ENCODE results near the gene MAP3K6.
"Not testable (repeated sequence)": the region's sequence is repeated elsewhere in the genome, so short reads cannot be mapped to it uniquely, and the experiment has no call there.

The MAP3K6 gene

DNA sequence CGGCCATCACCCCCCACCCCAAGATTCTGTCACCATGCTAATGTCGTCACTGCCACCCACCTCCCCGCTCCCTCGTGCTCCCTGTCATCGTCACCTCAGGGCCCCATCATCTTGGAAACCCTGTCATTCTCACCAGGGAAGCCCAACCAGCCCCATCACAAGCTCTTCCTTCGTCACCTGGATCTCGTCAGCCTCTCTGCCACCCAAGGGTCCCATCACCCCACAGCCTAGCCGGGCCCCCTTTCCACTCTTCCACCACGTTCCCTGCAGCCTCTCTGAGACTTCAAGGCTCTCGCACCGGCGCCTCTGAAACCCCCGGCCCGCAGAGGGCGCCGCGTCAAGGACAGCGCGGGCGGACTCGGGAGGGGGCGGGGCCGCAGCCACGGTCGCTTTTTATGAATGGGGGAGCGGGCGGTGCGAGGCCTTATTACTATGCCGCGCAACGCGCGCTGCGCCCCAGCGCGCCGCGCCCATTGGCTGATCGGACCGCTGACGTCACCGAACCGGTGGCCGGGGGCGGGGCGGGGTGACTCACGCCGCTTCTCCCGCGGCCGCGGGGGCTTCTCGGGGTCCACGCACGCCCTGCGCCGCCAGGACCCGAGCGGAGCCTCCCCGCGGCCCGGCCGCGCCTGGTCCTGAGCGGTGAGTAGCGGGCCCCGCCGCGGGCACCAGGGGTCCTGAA, 25.5 kb upstream of the MAP3K6 start, which contains the start of gene GPR3:
GPR3 (plus strand) TSS at position 527 of the 682 bp plus-strand sequence. CDS start 1,177 bp downstream, outside the sequence.
- TF ChIP-seq POLR2A (IDR thresholded peaks at IDR 0.05; ENCODE audit: low read length), result peak; percentile 3
- TF ChIP-seq GATA1 (IDR thresholded peaks at IDR 0.05; ENCODE audit: low read depth, low read length), result no peak

GRCh38 chr1:27391511-27392095, 24.8 kb upstream of the MAP3K6 start:
- peak in 1 of 2 experiments; percentile 84 for DNase-seq
- TF ChIP-seq POLR2A (IDR thresholded peaks at IDR 0.05; ENCODE audit: low read length) (no peak), GATA1 (IDR thresholded peaks at IDR 0.05; ENCODE audit: low read depth, low read length) (no peak)

More for the DNA sequence above, 25.5 kb upstream of the MAP3K6 start, which contains the start of gene GPR3:
- DNase-seq, result peak; percentile 93 to 96

DNA sequence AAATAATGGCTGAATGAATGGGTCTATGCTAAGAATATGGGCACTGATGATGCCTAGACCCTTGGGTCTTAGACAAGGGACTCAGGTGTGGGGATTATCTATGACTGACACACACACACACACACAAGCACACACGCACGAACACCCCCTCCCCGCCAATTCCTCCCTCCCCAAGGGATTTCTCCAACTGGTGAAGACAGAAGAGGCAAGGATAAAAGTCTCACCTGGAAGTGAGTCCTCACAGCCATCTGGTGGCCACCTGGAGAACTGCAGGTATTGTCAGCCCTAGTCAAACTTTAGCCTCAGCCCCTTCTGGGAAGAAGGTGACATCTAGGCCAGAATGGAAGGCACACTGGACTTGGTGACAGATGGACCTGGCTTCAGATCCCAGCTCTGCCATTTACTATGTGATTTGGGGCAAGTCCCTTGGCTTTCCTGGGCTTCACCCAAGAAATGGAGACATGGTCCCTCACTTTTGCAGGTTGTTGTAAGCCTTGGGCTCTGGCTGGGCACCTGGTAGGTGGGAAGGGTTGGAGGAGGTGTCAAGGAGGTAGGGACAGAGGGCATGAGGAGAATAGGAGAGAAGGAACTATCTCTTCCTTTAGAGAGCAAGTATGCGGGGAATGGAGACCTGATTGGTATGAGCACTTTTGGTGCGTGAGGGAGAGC, 21.7 kb upstream of the MAP3K6 start:
- TF ChIP-seq GATA1 (IDR thresholded peaks at IDR 0.05; ENCODE audit: low read depth, low read length), result no peak
- DNase-seq, result peak in 1 of 2 experiments; percentile 70

GRCh38 chr1:27384797-27385196, 18.0 kb upstream of the MAP3K6 start:
- DNase-seq, result not testable (repeated sequence)

- no peak for DNase-seq
- TF ChIP-seq POLR2A (IDR thresholded peaks at IDR 0.05; ENCODE audit: low read length) (no peak), GATA1 (IDR thresholded peaks at IDR 0.05; ENCODE audit: low read depth, low read length) (no peak)
These were observed 16.9 kb upstream of the MAP3K6 start for GRCh38 chr1:27383661-27384060.

DNA sequence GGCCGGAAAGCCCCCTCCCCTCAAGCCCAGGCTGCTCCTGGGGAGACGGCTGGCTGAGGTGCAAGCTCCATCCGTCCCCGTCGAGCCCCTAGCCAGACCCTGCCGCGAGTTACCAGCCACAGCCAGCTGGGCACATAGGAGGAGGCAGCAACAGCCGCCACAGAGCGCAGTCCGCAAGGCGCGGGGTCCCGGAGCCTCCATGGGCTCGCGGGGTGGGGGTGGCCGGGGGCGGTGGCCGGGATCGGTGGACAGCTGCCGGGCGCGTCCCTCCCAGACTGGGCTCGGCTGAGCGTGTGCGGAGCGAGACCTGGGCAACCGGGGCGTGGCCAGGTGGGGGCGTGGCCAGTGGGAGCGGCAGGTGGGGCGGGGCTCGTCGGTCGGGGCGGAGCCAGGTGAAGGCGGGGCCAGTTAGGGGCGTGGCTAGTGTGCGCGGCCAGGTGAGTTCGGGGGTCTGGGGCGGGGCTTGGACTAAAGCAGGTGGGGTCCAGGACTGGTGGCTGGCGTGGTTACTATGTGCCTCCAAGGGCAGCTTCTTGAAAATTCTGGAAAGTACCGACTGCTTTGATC, 16.4 kb upstream of the MAP3K6 start, which contains the start of gene CD164L2:
CD164L2 (minus strand) TSS at position 295 of the 567 bp plus-strand sequence; CDS start at position 201, 94 bp downstream.
- peak in 1 of 2 experiments; percentile 57 for DNase-seq
- TF ChIP-seq POLR2A (IDR thresholded peaks at IDR 0.05; ENCODE audit: low read length) (no peak), GATA1 (IDR thresholded peaks at IDR 0.05; ENCODE audit: low read depth, low read length) (no peak)

DNA sequence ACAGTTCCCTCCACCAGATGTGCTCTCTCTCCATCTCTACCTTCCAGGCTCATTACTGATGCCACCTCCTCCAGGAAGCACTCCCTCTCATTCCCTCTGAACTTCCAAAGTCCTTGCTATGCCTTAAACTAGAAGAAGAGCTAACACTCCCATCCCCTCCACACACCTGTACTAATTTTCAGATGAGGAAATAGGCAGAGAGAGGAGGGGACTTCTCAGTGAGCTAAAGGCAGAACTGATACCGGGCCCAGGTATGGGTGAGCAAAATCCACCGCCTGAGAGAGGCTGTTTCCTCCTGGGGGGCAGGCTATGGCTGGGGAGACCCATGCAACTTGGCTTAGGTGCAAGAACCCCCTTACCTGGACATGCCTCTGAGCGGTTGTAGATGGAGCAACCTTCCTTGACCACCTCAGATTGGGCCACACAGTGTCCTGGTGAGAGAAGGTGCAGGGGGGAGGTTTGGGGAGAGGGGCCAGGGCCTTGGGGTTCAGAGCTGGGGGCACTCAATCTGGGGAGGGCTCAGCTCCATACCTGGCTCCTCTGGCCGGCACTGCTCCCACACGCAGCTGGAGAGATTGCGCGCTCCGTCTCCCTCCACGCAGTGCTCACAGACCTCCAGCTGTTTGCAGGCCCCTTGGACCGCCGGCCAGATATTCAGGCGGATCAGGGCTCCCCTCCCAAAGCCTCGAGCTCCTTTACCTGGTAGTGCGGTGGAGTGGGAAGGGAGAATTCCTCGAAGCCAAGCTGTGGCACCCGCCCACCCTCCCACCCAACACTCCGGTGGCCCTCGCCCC, 15.4 kb upstream of the MAP3K6 start:
- DNase-seq, result no peak
- TF ChIP-seq POLR2A (IDR thresholded peaks at IDR 0.05; ENCODE audit: low read length), result no peak
- no peak for TF ChIP-seq GATA1 (IDR thresholded peaks at IDR 0.05; ENCODE audit: low read depth, low read length)

DNA sequence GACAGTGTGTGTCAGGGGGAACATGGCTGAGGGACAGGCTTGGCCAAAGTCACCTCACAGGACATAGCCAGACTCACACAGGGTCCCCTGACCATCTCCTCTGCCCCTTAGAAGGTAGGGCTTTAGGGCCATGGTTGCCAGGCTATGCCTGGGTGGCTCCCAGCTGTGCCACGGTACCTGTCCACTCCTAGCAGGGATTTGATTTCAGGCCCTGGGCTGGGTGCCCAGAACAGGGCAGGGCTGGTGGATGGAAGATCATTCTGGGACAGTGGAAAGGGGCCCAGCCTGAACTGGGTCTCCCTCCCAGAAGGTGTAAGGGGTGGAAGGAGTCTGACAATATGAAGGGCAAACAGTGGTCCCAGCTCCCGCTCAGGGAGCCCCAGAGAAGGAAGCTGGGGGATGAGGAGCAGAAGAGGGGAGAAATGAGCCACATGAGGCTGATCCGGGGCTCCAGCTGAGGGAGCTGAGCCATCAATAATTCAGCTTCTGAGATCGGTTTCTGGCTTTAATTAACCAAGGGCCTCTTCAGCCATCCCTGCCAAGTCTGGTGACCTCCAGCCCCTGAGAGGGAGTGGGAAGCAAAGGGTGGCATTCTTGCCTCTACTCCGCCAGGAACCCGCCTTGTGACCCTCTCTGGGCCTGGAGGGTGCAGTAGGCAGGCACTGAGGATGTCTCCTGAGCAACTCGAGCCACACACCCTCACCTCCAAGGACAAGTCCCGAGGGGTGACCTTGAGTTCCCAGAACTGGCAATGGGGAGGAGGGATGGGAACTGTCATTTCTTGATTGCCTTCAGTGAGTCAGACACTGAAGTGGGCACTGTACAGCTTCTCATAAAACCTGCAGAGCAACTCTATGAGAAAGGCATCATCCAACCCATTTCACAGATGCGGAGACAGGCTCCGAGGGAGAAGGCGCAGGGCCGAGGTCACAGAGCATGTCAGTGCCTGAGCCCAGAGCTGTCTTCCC, 14.3 kb upstream of the MAP3K6 start:
- TF ChIP-seq GATA1 (IDR thresholded peaks at IDR 0.05; ENCODE audit: low read depth, low read length) (no peak), POLR2A (IDR thresholded peaks at IDR 0.05; ENCODE audit: low read length) (no peak)
- no peak for DNase-seq

- no peak for TF ChIP-seq POLR2A (IDR thresholded peaks at IDR 0.05; ENCODE audit: low read length)
- no peak for TF ChIP-seq GATA1 (IDR thresholded peaks at IDR 0.05; ENCODE audit: low read depth, low read length)
These were observed 13.5 kb upstream of the MAP3K6 start for GRCh38 chr1:27380224-27380623.

DNA sequence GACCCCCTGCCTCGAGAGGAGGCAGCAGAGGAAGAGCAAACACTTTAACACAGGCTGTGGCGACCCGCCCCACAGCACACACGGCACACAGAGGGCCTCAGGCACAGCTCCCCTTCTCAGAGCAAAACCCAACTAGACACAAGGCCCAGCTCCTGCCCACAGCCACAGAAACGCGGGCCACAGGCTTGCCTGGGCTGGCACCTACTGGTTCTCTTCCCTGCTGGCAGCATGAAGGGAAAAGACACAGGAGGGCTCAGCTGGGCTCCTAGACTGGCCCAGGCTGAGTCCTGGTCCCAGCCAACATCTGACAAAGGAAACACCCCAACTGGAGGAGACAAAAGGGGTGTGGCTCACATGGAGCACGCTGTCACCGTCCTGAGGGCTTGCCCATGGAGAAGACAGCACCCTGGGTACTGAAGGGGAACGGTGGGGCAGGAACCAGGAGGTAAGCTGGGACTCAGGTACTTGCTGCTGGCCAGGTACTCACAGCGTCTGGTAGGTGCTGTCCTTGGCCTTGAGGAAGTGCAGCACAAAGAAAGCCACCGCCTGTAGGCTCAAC, 12.9 kb upstream of the MAP3K6 start:
- no peak for DNase-seq
- TF ChIP-seq GATA1 (IDR thresholded peaks at IDR 0.05; ENCODE audit: low read depth, low read length) (no peak), POLR2A (IDR thresholded peaks at IDR 0.05; ENCODE audit: low read length) (no peak)

More at GRCh38 chr1:27380224-27380623, 13.5 kb upstream of the MAP3K6 start:
- DNase-seq, result no peak

- no peak for DNase-seq
- TF ChIP-seq GATA1 (IDR thresholded peaks at IDR 0.05; ENCODE audit: low read depth, low read length), result no peak
- TF ChIP-seq POLR2A (IDR thresholded peaks at IDR 0.05; ENCODE audit: low read length), result no peak
These were observed 11.2 kb upstream of the MAP3K6 start for GRCh38 chr1:27377760-27378495.
